ENCODE results near the gene TNFRSF13B. TPM values are rescaled to one million over a fixed set of nuclear protein-coding genes. Genes with fewer than 3 reads are reported as not detected.
"Not testable (repeated sequence)": the region's sequence is repeated elsewhere in the genome, so short reads cannot be mapped to it uniquely, and the experiment has no call there.

TNFRSF13B gene
- total RNA-seq, 2 experiments from 2014 or later: 7.5 to 19.3 TPM

DNA sequence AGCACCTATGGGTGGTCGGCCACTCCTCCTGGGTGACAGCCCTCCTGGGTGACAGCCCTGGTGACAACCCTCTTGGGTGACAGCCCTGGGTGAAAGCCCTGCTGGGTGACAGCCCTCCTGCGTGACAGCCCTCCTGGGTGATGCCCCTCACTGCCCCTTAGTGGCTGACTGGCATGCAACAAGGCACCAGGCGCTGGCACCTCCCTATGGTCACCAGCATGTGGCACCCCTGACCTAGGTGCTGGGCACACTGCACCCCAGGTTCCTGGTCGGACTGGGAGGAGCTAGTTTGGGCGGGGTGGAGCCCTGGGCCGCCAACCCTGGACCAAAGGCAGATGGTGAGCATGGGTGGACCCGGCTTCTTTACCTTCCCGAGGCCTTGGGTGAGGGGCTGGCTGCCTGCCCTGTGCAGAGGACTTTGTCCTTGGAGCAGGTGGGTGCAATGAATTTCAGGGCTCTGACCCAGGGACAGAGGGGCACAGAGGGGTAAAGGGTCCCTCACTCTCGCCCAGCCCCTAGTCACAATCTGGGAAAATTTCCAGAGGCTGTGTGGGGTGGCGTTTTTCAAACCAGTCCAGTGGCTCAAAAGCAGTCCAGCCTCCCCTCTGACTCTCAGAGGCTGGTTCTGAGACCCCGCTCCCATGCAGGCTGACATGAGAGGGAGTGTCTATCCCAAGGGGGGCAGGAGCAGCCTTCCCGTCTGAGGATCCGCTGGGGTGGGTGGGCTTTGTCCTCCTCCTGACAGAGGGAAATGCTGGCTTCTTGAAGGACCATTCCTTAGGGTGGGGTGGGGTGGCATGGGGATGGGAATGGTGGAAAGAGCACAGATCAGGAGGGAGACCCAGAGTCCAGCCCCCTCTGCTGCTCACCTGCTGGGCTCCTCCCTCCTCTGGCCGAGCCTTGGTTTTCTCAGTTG lies 25.9 kb upstream of the TNFRSF13B start:
- Histone ChIP-seq H3K4me2 (ENCODE audit: low read length) (no peak overlapping the region), H3K79me2 (ENCODE audit: insufficient read depth, low read depth, low read length) (no peaks in the 10 kb centered on the region), H3K4me3 (ENCODE audit: low read depth, low read length, poor library complexity, severe bottlenecking) (no peak overlapping the region), H3K4me1 (ENCODE audit: insufficient read depth, low read length, poor library complexity, severe bottlenecking) (peaks cover 7% of the 10 kb centered on the region), H3K9me2 (ENCODE audit: insufficient read depth, low read length) (no peaks in the 10 kb centered on the region), H2AFZ (ENCODE audit: low read length) (no peak overlapping the region), H3K27ac (ENCODE audit: low read depth, low read length, poor library complexity, severe bottlenecking) (no peak overlapping the region), H3K9me3 (ENCODE audit: low read length) (no peaks in the 10 kb centered on the region), H4K20me1 (ENCODE audit: insufficient read depth, low read length) (no peaks in the 10 kb centered on the region), H3K36me3 (ENCODE audit: insufficient read depth, low read length) (no peaks in the 10 kb centered on the region)
- peak; percentile 29 for DNase-seq (ENCODE audit: low spot score)
- ChIA-PET POLR2A (interaction anchor here (0.6 kb wide), 1 partner anchor 237 kb away, joined by 4 read pairs; no protein-coding TSS in a partner anchor), CTCF (ENCODE audit: unreplicated experiment) (no interaction called here)
- TF ChIP-seq EZH2phosphoT487 (IDR thresholded peaks at IDR 0.05; ENCODE audit: borderline replicate concordance, low read depth, low read length): no peak
- TF ChIP-seq, protein P1, sequence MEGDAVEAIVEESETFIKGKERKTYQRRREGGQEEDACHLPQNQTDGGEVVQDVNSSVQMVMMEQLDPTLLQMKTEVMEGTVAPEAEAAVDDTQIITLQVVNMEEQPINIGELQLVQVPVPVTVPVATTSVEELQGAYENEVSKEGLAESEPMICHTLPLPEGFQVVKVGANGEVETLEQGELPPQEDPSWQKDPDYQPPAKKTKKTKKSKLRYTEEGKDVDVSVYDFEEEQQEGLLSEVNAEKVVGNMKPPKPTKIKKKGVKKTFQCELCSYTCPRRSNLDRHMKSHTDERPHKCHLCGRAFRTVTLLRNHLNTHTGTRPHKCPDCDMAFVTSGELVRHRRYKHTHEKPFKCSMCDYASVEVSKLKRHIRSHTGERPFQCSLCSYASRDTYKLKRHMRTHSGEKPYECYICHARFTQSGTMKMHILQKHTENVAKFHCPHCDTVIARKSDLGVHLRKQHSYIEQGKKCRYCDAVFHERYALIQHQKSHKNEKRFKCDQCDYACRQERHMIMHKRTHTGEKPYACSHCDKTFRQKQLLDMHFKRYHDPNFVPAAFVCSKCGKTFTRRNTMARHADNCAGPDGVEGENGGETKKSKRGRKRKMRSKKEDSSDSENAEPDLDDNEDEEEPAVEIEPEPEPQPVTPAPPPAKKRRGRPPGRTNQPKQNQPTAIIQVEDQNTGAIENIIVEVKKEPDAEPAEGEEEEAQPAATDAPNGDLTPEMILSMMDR (conservative IDR thresholded peaks at IDR 0.05; ENCODE audit: low read length): peak; percentile 58
- BruUV-seq (replicated peaks): no TSS peak
- intact Hi-C loops (cut with micrococcal nuclease; ENCODE audit: unreplicated experiment): no loop called here

GRCh38 chr17:16996726-16997125 lies 24.8 kb upstream of the TNFRSF13B start:
- not testable (repeated sequence) for H4K20me1 ChIP-seq (ENCODE audit: insufficient read depth, low read length)

GRCh38 chr17:16995930-16996329 lies 24.0 kb upstream of the TNFRSF13B start:
- Histone ChIP-seq H3K4me2 (ENCODE audit: low read length) (no peak overlapping the region), H3K9me2 (ENCODE audit: insufficient read depth, low read length) (no peaks in the 10 kb centered on the region), H3K79me2 (ENCODE audit: insufficient read depth, low read depth, low read length) (no peaks in the 10 kb centered on the region), H3K9me3 (ENCODE audit: low read length) (no peaks in the 10 kb centered on the region), H3K4me3 (ENCODE audit: low read depth, low read length, poor library complexity, severe bottlenecking) (no peak overlapping the region), H4K20me1 (ENCODE audit: insufficient read depth, low read length) (no peaks in the 10 kb centered on the region), H3K36me3 (ENCODE audit: insufficient read depth, low read length) (no peaks in the 10 kb centered on the region), H3K27ac (ENCODE audit: low read depth, low read length, poor library complexity, severe bottlenecking) (no peak overlapping the region), H3K4me1 (ENCODE audit: insufficient read depth, low read length, poor library complexity, severe bottlenecking) (peaks cover 8% of the 10 kb centered on the region), H2AFZ (ENCODE audit: low read length) (no peak overlapping the region)
- TF ChIP-seq, protein P1 (conservative IDR thresholded peaks at IDR 0.05; ENCODE audit: low read length): no peak
- no peak for TF ChIP-seq EZH2phosphoT487 (IDR thresholded peaks at IDR 0.05; ENCODE audit: borderline replicate concordance, low read depth, low read length)
- ChIA-PET CTCF (ENCODE audit: unreplicated experiment) (no interaction called here), POLR2A (no interaction called here)
- intact Hi-C loops (cut with micrococcal nuclease; ENCODE audit: unreplicated experiment): no loop called here
- no peak for DNase-seq (ENCODE audit: low spot score)
- no TSS peak for BruUV-seq (replicated peaks)

More at GRCh38 chr17:16996726-16997125, 24.8 kb upstream of the TNFRSF13B start:
- H3K79me2 ChIP-seq (ENCODE audit: insufficient read depth, low read depth, low read length); H3K36me3 ChIP-seq (ENCODE audit: insufficient read depth, low read length); intact Hi-C loops (cut with micrococcal nuclease; ENCODE audit: unreplicated experiment); H3K9me2 ChIP-seq (ENCODE audit: insufficient read depth, low read length); H3K9me3 ChIP-seq (ENCODE audit: low read length); H3K4me1 ChIP-seq (ENCODE audit: insufficient read depth, low read length, poor library complexity, severe bottlenecking); H3K27ac ChIP-seq (ENCODE audit: low read depth, low read length, poor library complexity, severe bottlenecking); CTCF ChIA-PET (ENCODE audit: unreplicated experiment); H2AFZ ChIP-seq (ENCODE audit: low read length); BruUV-seq (replicated peaks); DNase-seq (ENCODE audit: low spot score); H3K4me3 ChIP-seq (ENCODE audit: low read depth, low read length, poor library complexity, severe bottlenecking); H3K4me2 ChIP-seq (ENCODE audit: low read length): not testable (repeated sequence)
- POLR2A ChIA-PET: interaction anchor here (0.6 kb wide), 1 partner anchor 238 kb away, joined by 4 read pairs; no protein-coding TSS in a partner anchor

All from OCI-LY7 (cell line).